H7 (cell line): ENCODE results near the gene ALX4. TPM values are rescaled to one million over a fixed set of nuclear protein-coding genes. Genes with fewer than 3 reads are reported as not detected.

Source experiments
- DNase-seq: peaks from one replicate; pipeline ENCODE4 v3.0.0; 2012
- H3K27me3 ChIP-seq: 2 replicates; pipeline ENCODE4 v1.6.0; 2011; ENCODE audit warnings: mild to moderate bottlenecking, low read length; ENCODE audit not compliant: control insufficient read depth, insufficient read depth
- H3K36me3 ChIP-seq: replicated peaks from 2 replicates; pipeline ENCODE4 v1.5.1; 2011; ENCODE audit warnings: low read length; ENCODE audit not compliant: control insufficient read depth, insufficient read depth
- H3K4me3 ChIP-seq: 2 replicates; pipeline ENCODE4 v1.5.1; 2011; ENCODE audit warnings: low read depth, mild to moderate bottlenecking, control low read depth, low read length, moderate library complexity; ENCODE audit not compliant: insufficient read depth
- total RNA-seq: library from RNA; depleted of rRNA; stranded (reverse); fragments of >200 nt; shearing (Covaris generic); gene quantifications from 2 replicates; pipeline ENCODE4 v1.2.3, GENCODE V29; 2014

Gene ALX4
- total RNA-seq, 1 experiment from 2014 or later, result not detected

DNA sequence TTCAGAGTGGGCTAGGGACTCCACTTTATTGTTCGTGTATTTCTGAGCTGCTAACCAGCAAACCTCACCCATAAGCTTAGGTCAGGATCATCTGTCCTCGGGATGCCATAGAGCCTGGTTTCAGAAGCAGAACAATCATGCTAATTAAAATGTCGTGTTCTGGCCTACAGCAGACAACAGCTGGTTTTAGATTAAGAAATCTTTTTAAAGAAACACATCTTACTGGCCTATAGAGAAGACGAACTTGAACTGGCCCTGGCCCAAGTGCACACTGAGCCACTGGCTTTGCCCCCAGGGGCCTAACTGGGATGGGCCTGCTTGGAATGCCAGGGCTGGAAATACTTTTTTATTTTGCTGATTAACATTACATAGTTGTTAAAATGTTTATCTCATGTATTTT lies 63.2 kb downstream of the ALX4 start:
- Histone ChIP-seq H3K36me3 (no peaks in the 10 kb centered on the region), H3K27me3 (no peaks in the 10 kb centered on the region), H3K4me3 (no peak overlapping the region)
- no peak for DNase-seq

DNA sequence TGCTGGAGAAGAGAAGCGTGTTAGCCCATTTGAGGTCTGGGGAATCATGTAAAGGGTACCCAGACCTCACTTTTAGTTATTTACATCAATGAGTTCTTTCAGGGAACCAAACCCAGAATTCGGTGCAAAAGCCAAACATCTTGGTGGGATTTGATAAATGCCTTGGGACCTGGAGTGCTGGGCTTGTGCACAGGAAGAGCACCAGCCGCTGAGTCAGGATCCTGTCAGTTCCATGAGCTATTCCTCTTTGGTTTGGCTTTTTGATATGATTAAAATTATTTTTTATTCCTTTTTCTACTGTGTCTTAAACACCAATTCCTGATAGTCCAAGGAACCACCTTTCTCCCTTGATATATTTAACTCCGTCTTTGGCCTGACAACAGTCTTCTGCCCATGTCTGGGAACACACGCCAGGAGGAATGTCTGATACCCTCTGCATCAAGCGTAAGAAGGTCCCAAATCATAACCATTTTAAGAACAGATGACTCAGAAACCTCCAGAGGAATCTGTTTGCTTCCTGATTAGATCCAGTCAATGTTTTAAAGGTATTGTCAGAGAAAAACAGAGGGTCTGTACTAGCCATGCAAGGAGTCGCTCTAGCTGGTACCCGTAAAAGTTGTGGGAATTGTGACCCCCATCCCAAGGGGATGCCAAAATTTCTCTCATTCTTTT lies 65.2 kb downstream of the ALX4 start:
- DNase-seq, result no peak
- Histone ChIP-seq H3K36me3 (no peaks in the 10 kb centered on the region), H3K4me3 (no peak overlapping the region), H3K27me3 (no peaks in the 10 kb centered on the region)

DNA sequence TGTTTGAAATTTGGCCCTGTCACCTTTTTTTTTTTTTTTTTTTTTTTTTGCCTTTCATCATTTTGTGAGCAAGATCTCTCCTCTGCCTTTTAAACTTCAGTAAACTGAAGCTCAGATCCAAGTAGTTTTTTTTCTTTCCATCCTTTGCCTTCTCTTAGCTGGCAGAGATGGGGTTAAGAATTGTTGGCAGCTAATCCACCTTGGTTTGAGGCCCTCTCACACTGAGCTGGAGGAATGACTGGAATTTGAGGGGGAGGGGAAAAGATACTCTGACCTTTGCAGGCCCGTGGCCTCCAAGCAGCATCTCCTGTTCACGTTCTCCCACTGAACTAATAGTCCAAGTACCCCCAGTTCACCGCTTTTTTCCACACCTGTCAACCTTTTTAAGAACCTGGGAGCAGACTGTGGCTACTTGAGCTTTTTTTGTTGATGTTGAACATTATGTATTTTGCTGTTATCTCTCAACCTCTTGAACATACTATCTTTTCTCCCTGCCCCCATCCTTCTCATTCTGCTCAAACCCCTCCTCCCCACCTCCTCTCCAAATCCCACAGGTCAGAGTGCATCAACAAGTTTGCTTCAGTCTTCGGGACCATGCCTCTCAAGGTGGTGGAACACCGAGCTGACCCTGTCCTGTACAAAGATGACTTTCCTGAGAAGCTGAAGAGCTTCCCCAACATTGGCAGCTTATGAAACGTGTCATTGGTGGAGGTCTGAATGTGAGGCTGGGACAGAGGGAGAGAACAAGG lies 66.2 kb downstream of the ALX4 start:
- Histone ChIP-seq H3K27me3 (no peaks in the 10 kb centered on the region), H3K4me3 (no peak overlapping the region), H3K36me3 (no peaks in the 10 kb centered on the region)
- peak; percentile 70 for DNase-seq

DNA sequence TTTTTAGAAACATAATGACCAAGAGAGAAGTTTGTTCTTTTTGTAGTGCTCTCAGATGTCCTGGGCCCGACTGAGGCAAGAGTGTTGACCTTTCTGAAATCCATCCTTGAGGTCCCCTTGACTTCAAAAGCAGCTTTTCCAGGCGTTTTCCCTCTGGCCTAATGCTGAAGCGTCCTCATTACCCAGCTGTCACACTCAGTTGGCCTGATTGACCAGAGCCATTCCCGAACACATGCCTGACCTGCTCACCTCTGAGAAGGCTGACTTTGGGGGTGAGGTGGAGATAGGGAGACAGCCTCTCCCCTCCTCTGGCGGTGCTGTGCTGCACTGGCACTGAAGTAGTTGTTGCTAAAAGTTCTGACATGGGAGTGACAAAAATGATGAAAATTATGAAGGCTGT lies 66.9 kb downstream of the ALX4 start:
- Histone ChIP-seq H3K27me3 (no peaks in the 10 kb centered on the region), H3K36me3 (no peaks in the 10 kb centered on the region), H3K4me3 (no peak overlapping the region)
- no peak for DNase-seq

DNA sequence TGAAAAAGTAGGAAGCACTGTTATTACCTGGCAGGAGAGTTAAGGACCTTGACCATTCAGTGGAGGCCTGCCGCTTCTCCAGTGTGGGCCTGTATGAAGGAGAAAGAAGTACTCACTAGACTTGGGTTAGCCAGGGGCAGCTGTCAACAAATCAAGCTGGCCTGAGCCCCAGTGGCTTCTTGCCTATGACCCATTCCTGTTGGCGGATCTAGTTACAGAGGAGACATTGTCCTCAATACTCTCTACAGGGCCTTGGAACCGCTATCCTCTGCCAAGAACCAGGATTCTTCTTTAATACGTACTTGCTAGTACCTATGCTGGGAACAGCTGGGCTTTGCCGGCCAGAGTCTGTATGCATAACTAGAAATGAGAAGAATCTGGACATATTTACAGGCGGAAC lies 68.1 kb downstream of the ALX4 start:
- Histone ChIP-seq H3K4me3 (no peak overlapping the region), H3K27me3 (no peaks in the 10 kb centered on the region), H3K36me3 (no peaks in the 10 kb centered on the region)
- DNase-seq, result no peak

DNA sequence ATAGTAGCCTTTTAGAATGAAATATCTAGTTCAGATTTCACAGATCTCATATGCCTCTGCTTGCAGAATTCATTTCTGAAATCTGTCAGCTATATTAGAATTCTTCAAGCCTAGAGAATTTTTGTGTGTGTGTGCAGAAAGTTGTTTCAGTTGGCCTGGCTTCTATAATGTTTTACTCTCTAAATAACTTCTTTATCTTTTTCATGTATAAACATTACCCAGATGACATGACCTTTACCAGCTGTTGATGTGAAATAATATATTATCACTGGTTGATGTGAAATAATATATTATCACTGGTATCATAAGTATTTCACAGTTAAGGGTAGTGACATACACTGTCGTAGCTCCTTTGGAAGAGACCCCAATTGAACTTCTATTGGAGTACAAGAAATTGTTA lies 72.8 kb downstream of the ALX4 start:
- no peaks in the 10 kb centered on the region for H3K27me3 ChIP-seq
- no peaks in the 10 kb centered on the region; the same call in 1 of the 2 replicates for H3K36me3 ChIP-seq

DNA sequence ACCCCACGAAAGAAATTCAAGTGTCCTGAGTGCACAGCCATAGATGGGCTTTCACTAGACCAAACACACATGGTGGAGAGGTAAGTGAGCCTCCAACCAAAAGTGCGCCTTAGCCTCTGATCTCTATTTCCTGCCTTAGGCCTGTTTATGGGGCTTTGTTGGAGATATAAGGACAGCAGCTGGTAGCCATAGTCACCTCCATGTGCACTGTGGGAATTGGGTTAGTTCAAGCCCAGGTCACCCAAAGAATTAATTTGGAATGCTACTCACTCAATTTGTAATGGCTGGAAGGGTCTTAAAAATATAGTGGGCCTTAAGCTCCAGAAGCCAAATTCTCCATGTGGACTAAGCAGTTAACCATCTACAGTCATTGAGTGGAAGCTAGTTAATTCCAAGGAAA lies 73.6 kb downstream of the ALX4 start:
- H3K36me3 ChIP-seq, result no peaks in the 10 kb centered on the region; the same call in 1 of the 2 replicates
- no peak overlapping the region for H3K4me3 ChIP-seq
- DNase-seq, result no peak
- H3K27me3 ChIP-seq, result no peaks in the 10 kb centered on the region

More for the DNA sequence above, 72.8 kb downstream of the ALX4 start:
- no peak overlapping the region for H3K4me3 ChIP-seq
- DNase-seq, result no peak

DNA sequence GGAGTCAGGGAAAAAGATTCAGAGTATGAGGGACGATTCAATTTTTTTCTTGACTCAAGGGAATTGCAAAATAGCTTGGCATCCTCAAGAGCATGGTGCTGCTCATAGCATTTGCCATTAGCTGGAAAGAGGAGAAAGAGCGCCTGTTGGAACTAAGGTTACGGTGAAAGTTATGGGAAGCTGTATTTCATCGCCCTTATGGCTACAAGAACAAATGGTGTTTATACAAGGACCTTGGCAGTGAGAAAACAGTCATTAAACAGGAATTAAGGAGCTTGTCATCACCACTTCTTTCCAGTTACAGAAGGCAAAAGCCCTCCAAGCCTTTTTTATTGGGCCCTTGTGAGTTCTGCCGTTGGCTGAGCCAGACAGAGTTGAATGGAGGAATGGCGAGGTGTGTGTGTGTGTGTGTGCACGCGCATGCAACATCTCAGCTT lies 74.2 kb downstream of the ALX4 start:
- DNase-seq, result no peak
- Histone ChIP-seq H3K36me3 (no peaks in the 10 kb centered on the region; the same call in 1 of the 2 replicates), H3K4me3 (no peak overlapping the region), H3K27me3 (no peaks in the 10 kb centered on the region)

DNA sequence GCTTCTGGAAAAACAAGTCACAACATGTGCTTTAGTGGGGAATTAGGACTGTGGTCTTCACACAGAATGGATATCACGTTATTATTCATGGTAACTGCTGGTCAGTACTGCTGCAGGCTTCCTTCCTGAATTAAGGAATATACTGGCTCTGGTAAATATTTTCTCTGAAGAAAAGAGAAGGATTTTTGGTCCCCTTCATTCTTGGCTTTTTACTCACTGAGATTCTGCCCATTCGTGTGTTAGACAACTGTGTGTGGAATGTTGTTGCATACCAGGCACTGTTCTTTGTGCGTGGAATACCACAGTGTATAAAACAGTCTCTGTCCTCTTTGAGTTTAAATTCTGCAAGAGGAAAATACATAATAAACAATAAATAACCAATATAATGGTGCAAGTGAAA lies 80.3 kb downstream of the ALX4 start:
- Histone ChIP-seq H3K4me3 (no peak overlapping the region), H3K36me3 (no peaks in the 10 kb centered on the region), H3K27me3 (no peaks in the 10 kb centered on the region)
- DNase-seq, result no peak

DNA sequence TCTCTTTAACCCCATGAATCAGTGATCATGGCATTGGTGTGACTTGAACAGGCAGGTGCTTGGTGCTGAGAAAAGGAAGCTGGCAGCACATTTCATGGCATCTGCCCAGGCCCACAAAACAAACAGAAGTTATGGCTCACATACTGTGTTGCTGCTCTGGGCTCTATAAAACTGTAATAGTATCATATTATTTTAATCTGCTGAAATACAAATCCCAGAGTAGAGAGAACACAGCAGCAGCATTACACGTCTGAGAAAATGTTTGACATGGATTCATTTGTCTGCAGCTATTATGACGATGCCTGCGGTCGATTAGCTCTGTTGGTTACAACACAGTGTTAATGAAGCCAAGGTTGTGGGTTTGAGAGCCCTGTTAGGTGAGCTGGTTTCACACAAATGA lies 80.8 kb downstream of the ALX4 start:
- no peak overlapping the region for H3K4me3 ChIP-seq
- DNase-seq, result no peak
- no peaks in the 10 kb centered on the region for H3K27me3 ChIP-seq
- H3K36me3 ChIP-seq, result no peaks in the 10 kb centered on the region

DNA sequence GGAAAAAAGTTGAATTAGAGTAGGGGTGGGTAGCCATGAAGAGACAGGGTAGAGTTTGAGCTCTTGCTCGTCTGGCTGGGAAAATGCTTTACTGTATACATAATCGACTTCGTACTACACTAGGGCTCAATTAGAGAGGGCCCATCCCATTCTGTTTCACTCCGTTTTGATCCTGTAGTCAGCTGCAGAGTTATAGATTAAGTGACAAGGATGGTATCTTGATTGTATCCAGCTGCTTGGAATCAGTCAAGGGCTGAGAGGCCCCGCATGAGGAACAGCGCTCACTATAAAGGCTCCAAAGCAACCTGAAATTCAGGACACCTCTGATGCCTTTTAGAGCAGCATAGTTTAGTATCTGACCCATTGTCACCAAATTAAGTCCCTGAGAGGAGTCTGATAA lies 81.6 kb downstream of the ALX4 start:
- Histone ChIP-seq H3K4me3 (no peak overlapping the region), H3K27me3 (no peaks in the 10 kb centered on the region), H3K36me3 (no peaks in the 10 kb centered on the region)
- DNase-seq, result no peak

GRCh38 chr11:44226945-44227344 lies 83.0 kb downstream of the ALX4 start:
- Histone ChIP-seq H3K4me3 (no peak overlapping the region), H3K27me3 (no peaks in the 10 kb centered on the region), H3K36me3 (no peaks in the 10 kb centered on the region)
- DNase-seq, result no peak

- H3K4me3 ChIP-seq, result no peak overlapping the region
- H3K36me3 ChIP-seq, result no peaks in the 10 kb centered on the region
- DNase-seq, result no peak
- no peaks in the 10 kb centered on the region for H3K27me3 ChIP-seq
These were observed 83.4 kb downstream of the ALX4 start for GRCh38 chr11:44226490-44226889.

- no peak overlapping the region for H3K4me3 ChIP-seq
- H3K27me3 ChIP-seq, result no peaks in the 10 kb centered on the region
- DNase-seq, result no peak
- H3K36me3 ChIP-seq, result no peaks in the 10 kb centered on the region
These were observed 85.0 kb downstream of the ALX4 start for GRCh38 chr11:44224867-44225501.

GRCh38 chr11:44223238-44223637 lies 86.7 kb downstream of the ALX4 start:
- no peaks in the 10 kb centered on the region for H3K27me3 ChIP-seq

More at GRCh38 chr11:44223238-44223637, 86.7 kb downstream of the ALX4 start:
- H3K4me3 ChIP-seq, result no peak overlapping the region
- DNase-seq, result no peak
- no peaks in the 10 kb centered on the region for H3K36me3 ChIP-seq
